ENCODE measurements around the gene TTC6.

DNA sequence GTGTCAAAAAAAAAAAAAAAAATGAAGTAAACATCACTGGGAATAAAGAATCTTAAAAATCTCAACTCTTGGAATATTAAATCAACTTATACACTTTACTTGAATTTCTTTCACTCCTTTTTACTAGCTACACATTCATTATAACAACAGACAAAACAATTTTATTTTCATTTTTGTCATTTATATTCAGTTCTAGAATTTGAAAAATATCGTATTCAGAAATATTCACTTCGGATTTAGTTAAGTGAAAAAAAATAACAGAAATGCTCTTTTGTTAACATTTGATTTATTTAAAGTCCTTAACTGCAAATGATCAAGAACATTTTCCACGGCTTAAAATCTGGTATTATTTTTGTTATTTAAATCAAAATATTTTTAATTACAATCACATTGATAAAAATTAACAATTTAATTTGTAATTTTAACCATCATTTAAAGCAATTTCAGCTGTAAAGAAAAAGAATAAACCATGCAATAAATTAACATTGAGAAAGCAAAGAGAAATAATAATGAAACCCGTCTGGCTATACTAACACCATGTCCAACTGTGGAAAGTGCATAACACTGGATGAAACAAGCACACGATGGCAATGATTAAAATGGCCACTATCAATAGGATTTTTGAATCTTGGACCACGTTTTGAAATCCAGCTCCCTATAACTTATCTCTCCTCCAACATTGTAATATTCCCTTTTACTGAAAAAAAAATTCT is 5.6 kb upstream of the TTC6 start:
- TF ChIP-seq, protein P1, sequence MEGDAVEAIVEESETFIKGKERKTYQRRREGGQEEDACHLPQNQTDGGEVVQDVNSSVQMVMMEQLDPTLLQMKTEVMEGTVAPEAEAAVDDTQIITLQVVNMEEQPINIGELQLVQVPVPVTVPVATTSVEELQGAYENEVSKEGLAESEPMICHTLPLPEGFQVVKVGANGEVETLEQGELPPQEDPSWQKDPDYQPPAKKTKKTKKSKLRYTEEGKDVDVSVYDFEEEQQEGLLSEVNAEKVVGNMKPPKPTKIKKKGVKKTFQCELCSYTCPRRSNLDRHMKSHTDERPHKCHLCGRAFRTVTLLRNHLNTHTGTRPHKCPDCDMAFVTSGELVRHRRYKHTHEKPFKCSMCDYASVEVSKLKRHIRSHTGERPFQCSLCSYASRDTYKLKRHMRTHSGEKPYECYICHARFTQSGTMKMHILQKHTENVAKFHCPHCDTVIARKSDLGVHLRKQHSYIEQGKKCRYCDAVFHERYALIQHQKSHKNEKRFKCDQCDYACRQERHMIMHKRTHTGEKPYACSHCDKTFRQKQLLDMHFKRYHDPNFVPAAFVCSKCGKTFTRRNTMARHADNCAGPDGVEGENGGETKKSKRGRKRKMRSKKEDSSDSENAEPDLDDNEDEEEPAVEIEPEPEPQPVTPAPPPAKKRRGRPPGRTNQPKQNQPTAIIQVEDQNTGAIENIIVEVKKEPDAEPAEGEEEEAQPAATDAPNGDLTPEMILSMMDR (optimal IDR thresholded peaks at IDR 0.05 in 1 of 3, IDR thresholded peaks at IDR 0.05 in 1 of 3, conservative IDR thresholded peaks at IDR 0.05 in 1 of 3; ENCODE audit: extremely low read depth in 1 of 3, insufficient read depth in 2 of 3, low read length in 3 of 3): no peak
- TF ChIP-seq EZH2 (IDR thresholded peaks at IDR 0.05; ENCODE audit: low read length): no peak

Measured in keratinocyte (primary cell).